WERI-Rb-1 (cell line): ENCODE measurements around the gene KISS1R.
"Not testable (repeated sequence)": the region's sequence is repeated elsewhere in the genome, so short reads cannot be mapped to it uniquely, and the experiment has no call there.

Experiments
- DNase-seq: peaks from one replicate; pipeline ENCODE4 v3.0.0-alpha.2; 2020
- H3K27ac ChIP-seq: fragments of 250-450 bp; sonication (Bioruptor Pico); 2 replicates; pipeline ENCODE4 v1.5.1; 2020; ENCODE audit warnings: mild to moderate bottlenecking, moderate library complexity
- H3K27me3 ChIP-seq: fragments of 250-450 bp; sonication (Bioruptor Pico); 2 replicates; pipeline ENCODE4 v1.5.1; 2021; ENCODE audit warnings: mild to moderate bottlenecking, low read depth, moderate library complexity; ENCODE audit not compliant: insufficient read depth, severe bottlenecking
- H3K36me3 ChIP-seq: fragments of 250-450 bp; sonication (Bioruptor Pico); 2 replicates; pipeline ENCODE4 v1.5.1; 2020; ENCODE audit warnings: mild to moderate bottlenecking, moderate library complexity
- H3K4me3 ChIP-seq: 2 replicates; pipeline ENCODE4 v1.5.1; 2011; ENCODE audit warnings: low read depth, mild to moderate bottlenecking, control low read depth, low read length
- H3K9me3 ChIP-seq: fragments of 250-450 bp; sonication (Bioruptor Pico); 2 replicates; pipeline ENCODE4 v1.5.1; 2021; ENCODE audit warnings: mild to moderate bottlenecking, moderate library complexity; ENCODE audit not compliant: severe bottlenecking
- CTCF ChIP-seq: IDR thresholded peaks from 2 replicates; pipeline ENCODE4 v1.5.1; 2011; ENCODE audit warnings: low read depth, mild to moderate bottlenecking, control low read depth, inconsistent platforms, low read length

Gene KISS1R

GRCh38 chr19:954672-955494 lies 37.8 kb downstream of the KISS1R start:
- Histone ChIP-seq H3K27me3 (no peaks in the 10 kb centered on the region), H3K27ac (no peak overlapping the region), H3K36me3 (peaks cover 8% of the 10 kb centered on the region), H3K4me3 (no peak overlapping the region), H3K9me3 (no peaks in the 10 kb centered on the region)
- no peak for TF ChIP-seq CTCF
- no peak for DNase-seq

GRCh38 chr19:955803-956765 lies 39.0 kb downstream of the KISS1R start:
- Histone ChIP-seq H3K27me3 (no peaks in the 10 kb centered on the region), H3K27ac (no peak overlapping the region), H3K4me3 (no peak overlapping the region), H3K9me3 (no peaks in the 10 kb centered on the region), H3K36me3 (peaks cover 20% of the 10 kb centered on the region)
- no peak for TF ChIP-seq CTCF
- DNase-seq, result no peak

GRCh38 chr19:956766-957440 lies 39.8 kb downstream of the KISS1R start:
- Histone ChIP-seq H3K36me3 (peaks cover 28% of the 10 kb centered on the region), H3K4me3 (no peak overlapping the region), H3K27ac (no peak overlapping the region), H3K9me3 (no peaks in the 10 kb centered on the region), H3K27me3 (no peaks in the 10 kb centered on the region)
- TF ChIP-seq CTCF, result no peak
- no peak for DNase-seq

- H3K36me3 ChIP-seq, result peaks cover 28% of the 10 kb centered on the region
- not testable (repeated sequence) for H3K27me3 ChIP-seq, H3K27ac ChIP-seq, H3K9me3 ChIP-seq, DNase-seq, H3K4me3 ChIP-seq
Observed at GRCh38 chr19:957578-957977, 40.4 kb downstream of the KISS1R start.

- H3K4me3 ChIP-seq, result no peak overlapping the region
- no peak for TF ChIP-seq CTCF
- no peaks in the 10 kb centered on the region for H3K27me3 ChIP-seq
- H3K27ac ChIP-seq, result no peak overlapping the region
- no peak for DNase-seq
- H3K36me3 ChIP-seq, result peaks cover 40% of the 10 kb centered on the region
- no peaks in the 10 kb centered on the region for H3K9me3 ChIP-seq
Observed at GRCh38 chr19:958967-959855, 42.1 kb downstream of the KISS1R start.
